Loucy (cell line): ENCODE measurements around the gene MT1E.

ENCODE experiments used
- CTCF ChIP-seq: fragments of 200-600 bp; sonication (generic); conservative IDR thresholded peaks from 2 replicates; pipeline ENCODE4 v1.5.1; 2014; ENCODE audit warnings: mild to moderate bottlenecking, antibody characterized with exemption, low read length
- EZH2phosphoT487 ChIP-seq: fragments of 200-600 bp; IDR thresholded peaks from 2 replicates; pipeline ENCODE4 v1.6.1; 2018; ENCODE audit warnings: antibody characterized with exemption, mild to moderate bottlenecking, moderate library complexity, borderline replicate concordance

- TF ChIP-seq CTCF (no peak), EZH2phosphoT487 (no peak)
Observed at GRCh38 chr16:56649271-56649670, 23.7 kb downstream of the MT1E start.
